ENCODE results near the gene PTMS. TPM values are rescaled to one million over a fixed set of nuclear protein-coding genes. Genes with fewer than 3 reads are reported as not detected.

PTMS gene
- total and polyA plus RNA-seq, 2 experiments from 2014 or later: 111 to 238 TPM

GRCh38 chr12:6764011-6764828 lies 1.9 kb upstream of the PTMS start:
- H3K4me1 ChIP-seq (ENCODE audit: insufficient read depth): peaks cover 28% of the 10 kb centered on the region
- H4K20me1 ChIP-seq (replicated peaks; ENCODE audit: insufficient read depth): peaks cover 12% of the 10 kb centered on the region
- no peak overlapping the region for H2AFZ ChIP-seq
- H3K4me2 ChIP-seq: peak overlapping the region; percentile 75; the same call in 1 of the 2 replicates
- Mint-ChIP-seq H3K27ac (peak overlapping the region; percentile 85), H3K4me1 (peaks cover 46% of the 10 kb centered on the region), H3K4me3 (peak overlapping the region; percentile 50), H3K27me3 (ENCODE audit: insufficient read depth, low read depth, poor library complexity) (peaks cover 41% of the 10 kb centered on the region), H3K36me3 (ENCODE audit: low read depth) (no peaks in the 10 kb centered on the region; the same call in 2 of the 3 replicates), H3K9me3 (no peaks in the 10 kb centered on the region; the same call in 1 of the 3 replicates)
- ATAC-seq (peak; percentile 59), DNase-seq (ENCODE audit: low spot score) (peak; percentile 99)
- no peaks in the 10 kb centered on the region for H3K36me3 ChIP-seq (ENCODE audit: insufficient read depth)
- peak overlapping the region; percentile 98; the same call in 1 of the 2 replicates for H3K4me3 ChIP-seq
- peaks cover 12% of the 10 kb centered on the region; the same call in 1 of the 2 replicates for H3K27me3 ChIP-seq (ENCODE audit: insufficient read depth)
- TF ChIP-seq NANOG (IDR thresholded peaks at IDR 0.05; ENCODE audit: borderline replicate concordance) (no peak; the same call in 1 of the 2 replicates), ETS1 (IDR thresholded peaks at IDR 0.05) (no peak), POLR2AphosphoS5 (IDR thresholded peaks at IDR 0.05; ENCODE audit: low read depth) (peak; percentile 64), CREB1 (CRISPR knock-in tag; IDR thresholded peaks at IDR 0.05; ENCODE audit: low read depth) (peak; percentile 12; the same call in 1 of the 2 replicates)
- H3K27ac ChIP-seq (ENCODE audit: low read depth): peak overlapping the region; percentile 83
- peaks cover 13% of the 10 kb centered on the region for H3K9me2 ChIP-seq (ENCODE audit: insufficient read depth)
- H3F3A ChIP-seq (replicated peaks; ENCODE audit: low read depth): peaks cover 28% of the 10 kb centered on the region
- peaks cover 20% of the 10 kb centered on the region for H3K79me2 ChIP-seq (replicated peaks; ENCODE audit: insufficient read depth)

- no peak overlapping the region for H3K27ac Mint-ChIP-seq
Measured at GRCh38 chr12:6765048-6765633, 1.0 kb upstream of the PTMS start.

More at GRCh38 chr12:6765048-6765633, 1.0 kb upstream of the PTMS start:
- Histone ChIP-seq H2AFZ (no peak overlapping the region), H3K4me2 (peak overlapping the region; percentile 75), H3K4me1 (ENCODE audit: insufficient read depth) (peaks cover 35% of the 10 kb centered on the region), H3K79me2 (replicated peaks; ENCODE audit: insufficient read depth) (peaks cover 20% of the 10 kb centered on the region), H3K4me3 (peak overlapping the region; percentile 98), H3K27ac (ENCODE audit: low read depth) (peak overlapping the region; percentile 97), H3K9me2 (ENCODE audit: insufficient read depth) (peaks cover 13% of the 10 kb centered on the region), H3F3A (replicated peaks; ENCODE audit: low read depth) (peaks cover 36% of the 10 kb centered on the region), H4K20me1 (replicated peaks; ENCODE audit: insufficient read depth) (peaks cover 17% of the 10 kb centered on the region), H3K36me3 (ENCODE audit: insufficient read depth) (no peaks in the 10 kb centered on the region), H3K27me3 (ENCODE audit: insufficient read depth) (peaks cover 12% of the 10 kb centered on the region; the same call in 1 of the 2 replicates)
- no peaks in the 10 kb centered on the region; the same call in 1 of the 3 replicates for H3K9me3 Mint-ChIP-seq
- peaks cover 37% of the 10 kb centered on the region for H3K27me3 Mint-ChIP-seq (ENCODE audit: insufficient read depth, low read depth, poor library complexity)
- ATAC-seq (no peak), DNase-seq (ENCODE audit: low spot score) (no peak)
- TF ChIP-seq ZNF114 (CRISPR knock-in tag; IDR thresholded peaks at IDR 0.05): no peak
- TF ChIP-seq ETS1 (IDR thresholded peaks at IDR 0.05): no peak
- TF ChIP-seq NANOG (IDR thresholded peaks at IDR 0.05; ENCODE audit: borderline replicate concordance): no peak
- no peak for TF ChIP-seq STAT1 (IDR thresholded peaks at IDR 0.05; ENCODE audit: unreplicated experiment)
- TF ChIP-seq ZNF331 (CRISPR knock-in tag; IDR thresholded peaks at IDR 0.05; ENCODE audit: low read depth): no peak
- no peak for TF ChIP-seq POLR2AphosphoS5 (IDR thresholded peaks at IDR 0.05; ENCODE audit: low read depth)
- H3K36me3 Mint-ChIP-seq (ENCODE audit: low read depth): peaks cover 8% of the 10 kb centered on the region; the same call in 2 of the 3 replicates
- H3K4me3 Mint-ChIP-seq: peak overlapping the region; percentile 69
- H3K4me1 Mint-ChIP-seq: peaks cover 55% of the 10 kb centered on the region

Measured in GM23338 (cell line).